Measurements from ENCODE around the gene NELL1. TPM values are rescaled to one million over a fixed set of nuclear protein-coding genes. Genes with fewer than 3 reads are reported as not detected.
A peak's percentile ranks its signal among the peaks of the same experiment; 100 is the strongest.

NELL1 gene
- total RNA-seq, 1 experiment from 2014 or later, result 0.19 TPM

DNA sequence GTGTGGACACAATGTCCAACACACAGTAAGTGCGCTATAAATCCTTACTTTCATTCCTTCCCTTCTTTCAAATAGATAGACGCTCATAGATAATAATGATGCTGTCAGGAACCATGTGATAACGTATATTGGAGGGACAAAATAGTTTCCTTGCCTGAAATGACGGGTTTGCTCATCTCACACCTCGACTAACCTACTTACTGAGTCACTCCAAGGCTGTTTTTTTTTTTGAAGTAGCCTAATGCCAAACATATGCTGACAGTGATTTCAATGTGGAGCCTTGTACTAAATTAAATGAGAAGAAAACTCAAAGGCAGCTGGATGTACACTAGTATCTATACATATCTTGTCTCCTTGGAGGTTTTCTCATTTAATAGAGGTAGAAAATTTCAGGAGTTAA, 400.5 kb downstream of the NELL1 start:
- no peaks in the 10 kb centered on the region for H3K36me3 ChIP-seq (ENCODE audit: insufficient read depth, low read length)
- H3K4me1 ChIP-seq (ENCODE audit: low read length), result peaks cover 9% of the 10 kb centered on the region
- no peak for DNase-seq
- no peak overlapping the region for H2AFZ ChIP-seq (ENCODE audit: low read length)
- no peak overlapping the region for H3K4me3 ChIP-seq (ENCODE audit: low read length)
- H4K20me1 ChIP-seq (ENCODE audit: insufficient read depth, low read depth, low read length), result no peaks in the 10 kb centered on the region
- H3K9me3 ChIP-seq (ENCODE audit: low read length), result no peaks in the 10 kb centered on the region
- H3K27ac ChIP-seq (ENCODE audit: low read length), result no peak overlapping the region
- no peak overlapping the region for H3K4me2 ChIP-seq (ENCODE audit: low read depth, low read length, poor library complexity, severe bottlenecking)
- H3K79me2 ChIP-seq (ENCODE audit: low read length), result no peaks in the 10 kb centered on the region
- H3K9ac ChIP-seq (ENCODE audit: low read length), result no peak overlapping the region
- 0 out of 2 replicates have a peak, but pooled peaks cover under 1% of the 10 kb centered on the region for H3K27me3 ChIP-seq (ENCODE audit: low read length)
- no peaks in the 10 kb centered on the region for H3K9me2 ChIP-seq (replicated peaks; ENCODE audit: insufficient read depth, low read length)

- H3K36me3 ChIP-seq (ENCODE audit: insufficient read depth, low read length), result no peaks in the 10 kb centered on the region
- H3K9me2 ChIP-seq (replicated peaks; ENCODE audit: insufficient read depth, low read length), result no peaks in the 10 kb centered on the region
- H3K27me3 ChIP-seq (ENCODE audit: low read length), result no peaks in the 10 kb centered on the region
- no peak overlapping the region for H3K4me2 ChIP-seq (ENCODE audit: low read depth, low read length, poor library complexity, severe bottlenecking)
- DNase-seq, result no peak
- H4K20me1 ChIP-seq (ENCODE audit: insufficient read depth, low read depth, low read length), result no peaks in the 10 kb centered on the region
- H3K4me1 ChIP-seq (ENCODE audit: low read length), result no peaks in the 10 kb centered on the region
- H2AFZ ChIP-seq (ENCODE audit: low read length), result no peak overlapping the region
- no peaks in the 10 kb centered on the region for H3K9me3 ChIP-seq (ENCODE audit: low read length)
- H3K27ac ChIP-seq (ENCODE audit: low read length), result no peak overlapping the region
- H3K4me3 ChIP-seq (ENCODE audit: low read length), result no peak overlapping the region
- H3K79me2 ChIP-seq (ENCODE audit: low read length), result no peaks in the 10 kb centered on the region
- no peak overlapping the region for H3K9ac ChIP-seq (ENCODE audit: low read length)
Observed at GRCh38 chr11:21072558-21072957, 403.2 kb downstream of the NELL1 start.

DNA sequence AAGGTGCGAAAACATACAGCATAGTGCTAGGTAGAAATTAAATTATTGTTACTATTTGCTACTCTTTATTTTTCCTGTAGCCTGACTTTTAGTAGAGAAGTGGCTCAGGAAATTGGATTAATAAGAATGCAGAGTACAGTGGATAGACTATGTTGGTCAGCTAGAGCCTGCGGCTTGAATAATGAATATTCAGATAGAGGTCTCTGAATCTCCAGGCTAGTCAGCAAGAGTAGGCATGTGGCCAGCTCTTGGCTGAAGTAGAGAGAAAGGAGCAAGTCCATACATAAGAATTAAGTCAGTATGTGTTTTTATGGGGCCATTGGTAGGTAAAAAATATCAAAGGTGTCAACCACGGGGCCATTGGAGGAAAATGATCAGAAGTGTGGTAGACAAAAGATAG, 413.5 kb downstream of the NELL1 start:
- Histone ChIP-seq H3K9me3 (ENCODE audit: low read length) (no peaks in the 10 kb centered on the region), H3K79me2 (ENCODE audit: low read length) (no peaks in the 10 kb centered on the region), H3K4me2 (ENCODE audit: low read depth, low read length, poor library complexity, severe bottlenecking) (no peak overlapping the region), H3K36me3 (ENCODE audit: insufficient read depth, low read length) (no peaks in the 10 kb centered on the region), H3K4me3 (ENCODE audit: low read length) (no peak overlapping the region), H3K27me3 (ENCODE audit: low read length) (no peaks in the 10 kb centered on the region), H3K4me1 (ENCODE audit: low read length) (no peaks in the 10 kb centered on the region), H3K27ac (ENCODE audit: low read length) (no peak overlapping the region), H4K20me1 (ENCODE audit: insufficient read depth, low read depth, low read length) (no peaks in the 10 kb centered on the region), H2AFZ (ENCODE audit: low read length) (no peak overlapping the region), H3K9ac (ENCODE audit: low read length) (no peak overlapping the region), H3K9me2 (replicated peaks; ENCODE audit: insufficient read depth, low read length) (no peaks in the 10 kb centered on the region)
- DNase-seq, result no peak

GRCh38 chr11:21088930-21089329, 419.5 kb downstream of the NELL1 start:
- Histone ChIP-seq H4K20me1 (ENCODE audit: insufficient read depth, low read depth, low read length) (no peaks in the 10 kb centered on the region), H3K9me2 (replicated peaks; ENCODE audit: insufficient read depth, low read length) (no peaks in the 10 kb centered on the region), H3K4me2 (ENCODE audit: low read depth, low read length, poor library complexity, severe bottlenecking) (no peak overlapping the region), H3K27ac (ENCODE audit: low read length) (no peak overlapping the region), H3K4me1 (ENCODE audit: low read length) (no peaks in the 10 kb centered on the region), H2AFZ (ENCODE audit: low read length) (no peak overlapping the region), H3K9ac (ENCODE audit: low read length) (no peak overlapping the region), H3K79me2 (ENCODE audit: low read length) (no peaks in the 10 kb centered on the region), H3K9me3 (ENCODE audit: low read length) (no peaks in the 10 kb centered on the region), H3K27me3 (ENCODE audit: low read length) (no peaks in the 10 kb centered on the region), H3K36me3 (ENCODE audit: insufficient read depth, low read length) (no peaks in the 10 kb centered on the region), H3K4me3 (ENCODE audit: low read length) (no peak overlapping the region)
- peak; percentile 27 for DNase-seq

DNA sequence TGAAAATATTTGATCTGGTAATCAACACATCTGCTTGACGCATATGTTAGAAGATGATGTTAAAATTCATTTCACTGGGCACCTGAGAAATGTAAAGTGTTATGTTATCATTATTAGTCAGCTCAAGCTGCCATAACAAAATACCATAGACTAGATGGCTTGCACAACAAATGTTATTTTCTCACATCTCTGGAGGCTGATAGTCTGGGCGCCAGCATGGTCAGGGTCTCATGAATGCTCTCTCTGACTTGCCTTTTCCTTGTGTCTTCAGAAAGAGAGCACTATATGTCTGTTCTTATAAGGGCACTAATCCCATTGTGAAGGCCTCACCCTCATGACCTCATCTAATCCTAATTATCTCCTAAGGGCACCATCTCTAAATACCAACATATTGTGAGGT, 435.3 kb downstream of the NELL1 start:
- H3K27me3 ChIP-seq (ENCODE audit: low read length), result no peaks in the 10 kb centered on the region

GRCh38 chr11:21105196-21105917, 436.0 kb downstream of the NELL1 start:
- Histone ChIP-seq H3K27me3 (ENCODE audit: low read length) (no peaks in the 10 kb centered on the region), H3K9me2 (replicated peaks; ENCODE audit: insufficient read depth, low read length) (no peaks in the 10 kb centered on the region), H4K20me1 (ENCODE audit: insufficient read depth, low read depth, low read length) (no peaks in the 10 kb centered on the region), H3K9ac (ENCODE audit: low read length) (no peak overlapping the region), H3K4me3 (ENCODE audit: low read length) (no peak overlapping the region), H3K9me3 (ENCODE audit: low read length) (no peaks in the 10 kb centered on the region), H3K27ac (ENCODE audit: low read length) (no peak overlapping the region), H3K79me2 (ENCODE audit: low read length) (no peaks in the 10 kb centered on the region), H3K4me2 (ENCODE audit: low read depth, low read length, poor library complexity, severe bottlenecking) (no peak overlapping the region), H3K36me3 (ENCODE audit: insufficient read depth, low read length) (no peaks in the 10 kb centered on the region), H3K4me1 (ENCODE audit: low read length) (no peaks in the 10 kb centered on the region), H2AFZ (ENCODE audit: low read length) (no peak overlapping the region)
- no peak for DNase-seq

More for the DNA sequence above, 435.3 kb downstream of the NELL1 start:
- Histone ChIP-seq H3K4me2 (ENCODE audit: low read depth, low read length, poor library complexity, severe bottlenecking) (no peak overlapping the region), H3K27ac (ENCODE audit: low read length) (no peak overlapping the region), H3K9me3 (ENCODE audit: low read length) (no peaks in the 10 kb centered on the region), H3K4me1 (ENCODE audit: low read length) (no peaks in the 10 kb centered on the region), H3K9ac (ENCODE audit: low read length) (no peak overlapping the region), H3K4me3 (ENCODE audit: low read length) (no peak overlapping the region), H3K36me3 (ENCODE audit: insufficient read depth, low read length) (no peaks in the 10 kb centered on the region), H2AFZ (ENCODE audit: low read length) (no peak overlapping the region), H3K79me2 (ENCODE audit: low read length) (no peaks in the 10 kb centered on the region), H4K20me1 (ENCODE audit: insufficient read depth, low read depth, low read length) (no peaks in the 10 kb centered on the region), H3K9me2 (replicated peaks; ENCODE audit: insufficient read depth, low read length) (no peaks in the 10 kb centered on the region)
- no peak for DNase-seq

DNA sequence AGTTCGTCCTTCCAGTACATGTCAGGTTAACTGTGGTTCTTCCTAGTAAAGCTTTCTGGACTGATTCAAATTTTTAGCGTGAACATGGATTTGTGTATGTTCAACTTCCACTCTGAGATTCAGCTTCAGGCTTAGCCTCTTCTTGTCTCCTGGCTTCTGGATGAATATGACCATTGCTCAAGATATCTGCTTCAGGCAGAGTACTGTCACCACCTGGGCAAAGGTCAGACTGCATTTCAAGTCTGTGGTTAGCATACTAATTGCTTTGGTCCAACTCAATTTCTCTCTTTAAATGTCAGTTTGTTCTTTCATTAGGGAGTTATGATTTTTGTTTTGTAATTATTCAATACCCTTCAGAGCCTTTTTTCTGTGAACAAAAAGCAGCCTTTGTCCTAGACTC, 440.0 kb downstream of the NELL1 start:
- H2AFZ ChIP-seq (ENCODE audit: low read length), result no peak overlapping the region
- H3K79me2 ChIP-seq (ENCODE audit: low read length), result no peaks in the 10 kb centered on the region
- H3K9me2 ChIP-seq (replicated peaks; ENCODE audit: insufficient read depth, low read length), result no peaks in the 10 kb centered on the region
- no peaks in the 10 kb centered on the region for H3K36me3 ChIP-seq (ENCODE audit: insufficient read depth, low read length)
- DNase-seq, result no peak
- H3K27me3 ChIP-seq (ENCODE audit: low read length), result no peaks in the 10 kb centered on the region
- no peaks in the 10 kb centered on the region for H3K4me1 ChIP-seq (ENCODE audit: low read length)
- H3K27ac ChIP-seq (ENCODE audit: low read length), result no peak overlapping the region
- no peak overlapping the region for H3K9ac ChIP-seq (ENCODE audit: low read length)
- no peak overlapping the region for H3K4me2 ChIP-seq (ENCODE audit: low read depth, low read length, poor library complexity, severe bottlenecking)
- H4K20me1 ChIP-seq (ENCODE audit: insufficient read depth, low read depth, low read length), result no peaks in the 10 kb centered on the region
- no peak overlapping the region for H3K4me3 ChIP-seq (ENCODE audit: low read length)
- no peaks in the 10 kb centered on the region for H3K9me3 ChIP-seq (ENCODE audit: low read length)

DNA sequence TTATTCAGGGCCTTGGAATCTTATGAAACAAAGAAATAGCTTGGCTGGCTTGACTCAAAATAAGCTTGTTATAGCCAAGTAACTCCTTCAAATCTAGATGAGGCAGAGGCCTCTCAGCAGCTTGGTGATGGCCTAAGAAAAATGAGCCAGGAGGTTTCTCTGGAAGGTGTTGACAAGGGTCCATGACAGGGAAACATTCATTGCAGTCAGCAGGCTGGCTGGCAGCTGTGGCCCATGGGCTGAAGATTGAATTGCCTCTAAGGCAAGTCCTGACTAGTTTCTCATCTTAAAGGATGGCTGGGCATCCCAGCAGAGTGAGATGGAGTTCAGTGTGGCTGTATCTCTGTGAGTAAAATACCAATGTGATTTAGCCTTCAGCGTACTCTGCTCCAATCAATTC, 441.0 kb downstream of the NELL1 start:
- Histone ChIP-seq H2AFZ (ENCODE audit: low read length) (no peak overlapping the region), H4K20me1 (ENCODE audit: insufficient read depth, low read depth, low read length) (no peaks in the 10 kb centered on the region), H3K4me2 (ENCODE audit: low read depth, low read length, poor library complexity, severe bottlenecking) (no peak overlapping the region), H3K4me3 (ENCODE audit: low read length) (no peak overlapping the region), H3K4me1 (ENCODE audit: low read length) (no peaks in the 10 kb centered on the region), H3K9ac (ENCODE audit: low read length) (no peak overlapping the region), H3K79me2 (ENCODE audit: low read length) (no peaks in the 10 kb centered on the region), H3K27me3 (ENCODE audit: low read length) (no peaks in the 10 kb centered on the region), H3K9me2 (replicated peaks; ENCODE audit: insufficient read depth, low read length) (no peaks in the 10 kb centered on the region), H3K27ac (ENCODE audit: low read length) (no peak overlapping the region), H3K36me3 (ENCODE audit: insufficient read depth, low read length) (no peaks in the 10 kb centered on the region), H3K9me3 (ENCODE audit: low read length) (no peaks in the 10 kb centered on the region)
- DNase-seq, result no peak

Measured in Karpas-422 (cell line).